HG02870 (cell line): Measurements from ENCODE around the gene ONECUT3.

Experiments
- ATAC-seq: cut with Tn5 transposase; IDR thresholded peaks from one replicate; pipeline ENCODE4 v1.9.1; 2021; ENCODE audit warnings: mild to moderate bottlenecking, moderate library complexity; ENCODE audit not compliant: unreplicated experiment

The ONECUT3 gene

GRCh38 chr19:1739960-1740629, 13.2 kb upstream of the ONECUT3 start:
- no peak for ATAC-seq

GRCh38 chr19:1742989-1743696, 10.2 kb upstream of the ONECUT3 start:
- no peak for ATAC-seq

- ATAC-seq = no peak
These were observed 9.1 kb upstream of the ONECUT3 start for GRCh38 chr19:1744133-1744665.

- ATAC-seq = no peak
These were observed 8.3 kb upstream of the ONECUT3 start for GRCh38 chr19:1744822-1745563.

- no peak for ATAC-seq
These were observed 7.7 kb upstream of the ONECUT3 start for GRCh38 chr19:1745589-1746031.

- ATAC-seq = no peak
These were observed 6.7 kb upstream of the ONECUT3 start for GRCh38 chr19:1746401-1747284.

- no peak for ATAC-seq
These were observed 5.8 kb upstream of the ONECUT3 start for GRCh38 chr19:1747285-1748114.

GRCh38 chr19:1748115-1748872, 5.0 kb upstream of the ONECUT3 start:
- no peak for ATAC-seq

- ATAC-seq = no peak
These were observed 4.4 kb upstream of the ONECUT3 start for GRCh38 chr19:1748873-1749341.

- no peak for ATAC-seq
These were observed 3.6 kb upstream of the ONECUT3 start for GRCh38 chr19:1749373-1750342.

GRCh38 chr19:1750343-1751021, 2.8 kb upstream of the ONECUT3 start:
- ATAC-seq = no peak

- ATAC-seq = no peak
These were observed 1.8 kb upstream of the ONECUT3 start for GRCh38 chr19:1751367-1752008.

- no peak for ATAC-seq
These were observed 1.1 kb upstream of the ONECUT3 start for GRCh38 chr19:1752009-1752756.

- no peak for ATAC-seq
These were observed 821 bp downstream of the ONECUT3 start for GRCh38 chr19:1754018-1754635.

- ATAC-seq = no peak
These were observed 1.5 kb downstream of the ONECUT3 start for GRCh38 chr19:1754636-1755466.
